Mucosa of descending colon (tissue), 3 donors: ENCODE measurements around the gene NUTF2. TPM values are rescaled to one million over a fixed set of nuclear protein-coding genes. Genes with fewer than 3 reads are reported as not detected.

ENCODE experiments used
- ATAC-seq: fragments of 200-7000 bp; cut with Tn5 transposase; one replicate; pipeline ENCODE4 v1.9.1; 2020; ENCODE audit warnings: mild to moderate bottlenecking, moderate library complexity
- DNase-seq, 3 donors: peaks; one replicate each; pipeline ENCODE4 v3.0.0-alpha.2; 2020
- H3K36me3 ChIP-seq: fragments of 200-600 bp; one replicate; pipeline ENCODE4 v1.8.0; 2021; ENCODE audit warnings: low read depth, mild to moderate bottlenecking
- H3K4me1 ChIP-seq: fragments of 200-600 bp; one replicate; pipeline ENCODE4 v1.8.0; 2021; ENCODE audit warnings: low read depth, mild to moderate bottlenecking
- H3K4me3 ChIP-seq: fragments of 200-600 bp; one replicate; pipeline ENCODE4 v1.8.0; 2021; ENCODE audit warnings: mild to moderate bottlenecking
- H3K9me3 ChIP-seq: fragments of 200-600 bp; one replicate; pipeline ENCODE4 v1.8.0; 2021; ENCODE audit warnings: mild to moderate bottlenecking
- CTCF ChIP-seq: fragments of 200-600 bp; IDR thresholded peaks from one replicate; pipeline ENCODE4 v1.8.0; 2022; ENCODE audit warnings: antibody characterized with exemption, mild to moderate bottlenecking
- intact Hi-C, 2 donors: fragments of 100-400 bp; cut with DNase I in 1 of 2; cut with micrococcal nuclease in 1 of 2; formaldehyde crosslinking; loops; one replicate each; pipeline versions ENCODE4 v1.11.0 to v1.11.1; 2022; cut with DNase I, micrococcal nuclease
- total RNA-seq, 3 donors: library from RNA; stranded (reverse); fragmentation: NEBNext Ultra II Directional in 2 of 3; extraction: Animal tissue kit (Norgen Biotek cat#: 25700) in 2 of 3; gene quantifications; one replicate each; pipeline versions ENCODE4 v1.2.1 to v1.2.4, GENCODE V29; 2021 to 2023
- donor health status: DM: no; HTN: no; CAD: no; lungs with moderate emphysema.
- donor health status: DM: no; HTN: no; CAD: no.
- donor health status: DM: no; HTN: yes; CAD: no.

The NUTF2 gene
- total RNA-seq, 3 donors from 2014 or later: 56.0 to 69.3 (median 58.0) TPM

- no peak for DNase-seq
- peaks cover 6% of the 10 kb centered on the region for H3K4me1 ChIP-seq
- no peak for TF ChIP-seq CTCF
- no peaks in the 10 kb centered on the region for H3K9me3 ChIP-seq
- H3K4me3 ChIP-seq: no peak overlapping the region
- no peaks in the 10 kb centered on the region for H3K36me3 ChIP-seq
- intact Hi-C loops: no loop called here
- ATAC-seq: no peak
These were observed 22.9 kb downstream of the NUTF2 start for GRCh38 chr16:67869653-67870052.

- H3K4me3 ChIP-seq: no peak overlapping the region
- intact Hi-C loops: no loop called here
- no peaks in the 10 kb centered on the region for H3K36me3 ChIP-seq
These were observed 24.5 kb downstream of the NUTF2 start for GRCh38 chr16:67871256-67871655.

GRCh38 chr16:67872131-67872630 is 25.4 kb downstream of the NUTF2 start:
- no peak for TF ChIP-seq CTCF
- DNase-seq (no peak), ATAC-seq (no peak)
- intact Hi-C loops: no loop called here
- peaks cover 9% of the 10 kb centered on the region for H3K4me1 ChIP-seq
- H3K36me3 ChIP-seq: peaks cover 4% of the 10 kb centered on the region
- no peak overlapping the region for H3K4me3 ChIP-seq
- no peaks in the 10 kb centered on the region for H3K9me3 ChIP-seq

More at GRCh38 chr16:67871256-67871655, 24.5 kb downstream of the NUTF2 start:
- H3K4me1 ChIP-seq: peaks cover 9% of the 10 kb centered on the region
- TF ChIP-seq CTCF: no peak
- H3K9me3 ChIP-seq: no peaks in the 10 kb centered on the region
- DNase-seq (no peak), ATAC-seq (no peak)

- intact Hi-C loops: no loop called here
- no peak for TF ChIP-seq CTCF
- H3K9me3 ChIP-seq: no peaks in the 10 kb centered on the region
- ATAC-seq (peak; percentile 95), DNase-seq (peak; percentile 85 to 93 (median 91))
- peaks cover 11% of the 10 kb centered on the region for H3K36me3 ChIP-seq
- peaks cover 9% of the 10 kb centered on the region for H3K4me1 ChIP-seq
- peak within 1 kb of the TSS; percentile 97 for H3K4me3 ChIP-seq
These were observed 26.1 kb downstream of the NUTF2 start, which contains the start of gene EDC4 for GRCh38 chr16:67872631-67873434. Gene EDC4 (plus strand): TSS chr16:67873052. CDS start chr16:67873262, 210 bp downstream.

- no peak for TF ChIP-seq CTCF
- peaks cover 16% of the 10 kb centered on the region for H3K36me3 ChIP-seq
- peak overlapping the region; percentile 97 for H3K4me3 ChIP-seq
- H3K4me1 ChIP-seq: peaks cover 9% of the 10 kb centered on the region
- intact Hi-C loops: no loop called here
- H3K9me3 ChIP-seq: no peaks in the 10 kb centered on the region
- peak; percentile 49 for ATAC-seq
- no peak for DNase-seq
These were observed 27.0 kb downstream of the NUTF2 start for GRCh38 chr16:67873435-67874370.
